Spleen (tissue), 11 donors: ENCODE data around the gene SAMD8. TPM values are rescaled to one million over a fixed set of nuclear protein-coding genes. Genes with fewer than 3 reads are reported as not detected.
"Not testable (repeated sequence)": the region's sequence is repeated elsewhere in the genome, so short reads cannot be mapped to it uniquely, and the experiment has no call there.

ENCODE experiments used
- DNase-seq: peaks from one replicate; pipeline ENCODE4 v3.0.0-alpha.2; 2020
- H3K27ac ChIP-seq, 8 donors: fragments of 200-600 bp; sonication (generic) in 7 of 8; 1 replicate in 4 of 8; 2 replicates in 4 of 8; pipeline versions ENCODE4 v1.5.0 to v1.8.0; 2016 to 2021; ENCODE audit warnings: inconsistent platforms in 4 of 8, mild to moderate bottlenecking in 4 of 8, moderate library complexity in 1 of 8
- H3K27me3 ChIP-seq, 7 donors: fragments of 200-600 bp; sonication (generic) in 6 of 7; replicated peaks in 1 of 7; 1 replicate in 4 of 7; 2 replicates in 3 of 7; pipeline versions ENCODE4 v1.5.0 to v1.8.0; 2016 to 2021; ENCODE audit warnings: inconsistent platforms in 3 of 7, mild to moderate bottlenecking in 1 of 7
- H3K36me3 ChIP-seq, 6 donors: fragments of 200-600 bp; sonication (generic) in 5 of 6; 1 replicate in 4 of 6; 2 replicates in 2 of 6; pipeline versions ENCODE4 v1.5.0 to v1.8.0; 2016 to 2021; ENCODE audit warnings: inconsistent platforms in 2 of 6
- H3K4me1 ChIP-seq, 6 donors: fragments of 200-600 bp; sonication (generic) in 5 of 6; 1 replicate in 3 of 6; 2 replicates in 3 of 6; pipeline versions ENCODE4 v1.5.0 to v1.8.0; 2016 to 2021; ENCODE audit warnings: inconsistent platforms in 3 of 6
- H3K4me3 ChIP-seq, 8 donors: fragments of 200-600 bp; sonication (generic) in 7 of 8; 1 replicate in 4 of 8; 2 replicates in 4 of 8; pipeline versions ENCODE4 v1.5.0 to v1.8.0; 2016 to 2021; ENCODE audit warnings: inconsistent platforms in 4 of 8, mild to moderate bottlenecking in 4 of 8, moderate library complexity in 2 of 8
- H3K9me3 ChIP-seq, 8 donors: fragments of 200-600 bp; sonication (generic) in 7 of 8; 1 replicate in 4 of 8; 2 replicates in 4 of 8; pipeline versions ENCODE4 v1.5.0 to v1.8.0; 2016 to 2021; ENCODE audit warnings: inconsistent platforms in 4 of 8
- POLR2A ChIP-seq, 3 donors: fragments of 450-650 bp; IDR thresholded peaks; one replicate each; pipeline ENCODE4 v1.5.1; 2017; ENCODE audit warnings: antibody characterized with exemption in 3 of 3, mild to moderate bottlenecking in 1 of 3
- POLR2AphosphoS5 ChIP-seq, 3 donors: sonication (generic); formaldehyde crosslinking; IDR thresholded peaks; one replicate each; pipeline ENCODE4 v1.5.1; 2017; ENCODE audit warnings: antibody characterized with exemption in 3 of 3
- WGBS, 5 donors: extraction: QIAGEN DNeasy Blood & Tissue Kit in 3 of 5; methylation state at CpG; one replicate each; pipeline versions ENCODE4 v1.1.5 to v1.1.7; 2013 to 2018; 5-methylcytosine and 5-hydroxymethylcytosine counted together
- intact Hi-C: fragments of 100-400 bp; cut with DNase I; formaldehyde crosslinking; loops from one replicate; pipeline ENCODE4 v1.15.0; 2023; ENCODE audit warnings: low total_unique reads
- polyA plus RNA-seq, 3 donors: library from polyadenylated mRNA; stranded (reverse); fragments of 200-250 nt; gene quantifications; one replicate each; pipeline ENCODE4 v1.2.1, GENCODE V29; 2013
- total RNA-seq, 7 donors: library from RNA; depleted of rRNA in 3 of 7; stranded (reverse); fragments of >200 nt in 3 of 7; fragmentation: NEBNext Ultra II Directional in 4 of 7; extraction: Animal tissue kit (Norgen Biotek cat#: 25700) in 4 of 7; gene quantifications; one replicate each; pipeline versions ENCODE4 v1.1.0 to v1.2.1, GENCODE V29; 2016 to 2021
- TF ChIP-seq, protein P1 (sequence below), 11 experiments: fragments of 200-600 bp in 7 of 11; fragments of 450-650 bp in 4 of 11; sonication (generic) in 4 of 11; IDR thresholded peaks in 8 of 11; conservative IDR thresholded peaks in 3 of 11; 1 replicate in 7 of 11; 2 replicates in 4 of 11; pipeline versions ENCODE4 v1.4.0 to v1.8.0; 2016 to 2021; ENCODE audit warnings: antibody characterized with exemption in 11 of 11, inconsistent platforms in 4 of 11, mild to moderate bottlenecking in 1 of 11
- donor health status: healthy with polysubstance abuse.
- donor health status: DM: no; HTN: no; CAD: no; lungs with moderate emphysema.
- donor health status: DM: no; HTN: no; CAD: no.
- donor health status: Bipolar disorder and iron deficiency.
- donor health status: healthy.
- donor health status: DM: no; HTN: no; CAD: no.
- donor health status: DM: yes; HTN: yes; CAD: no.

SAMD8 gene
- total and polyA plus RNA-seq, 10 donors = 4.1 to 35.1 (median 25.2) TPM

DNA sequence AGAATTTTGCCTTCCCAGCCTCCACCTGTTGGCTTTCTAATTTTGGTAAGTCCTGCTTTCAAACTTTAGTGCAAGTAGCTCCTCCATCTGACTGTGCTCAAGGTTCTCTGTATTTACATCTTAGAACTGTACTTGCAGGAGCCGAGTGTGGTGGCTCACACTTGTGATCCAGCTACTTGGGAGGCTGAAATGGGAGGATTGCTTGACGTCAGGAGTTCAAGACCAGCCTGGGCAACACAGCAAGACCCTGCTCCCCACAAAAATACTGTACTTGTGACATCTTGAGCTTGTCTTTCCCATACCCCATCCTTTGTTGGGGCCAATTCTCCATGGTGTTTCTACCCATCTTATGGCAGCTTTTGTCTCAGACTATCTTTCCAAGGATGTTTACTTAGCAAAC, 94.5 kb downstream of the SAMD8 start:
- TF ChIP-seq POLR2A (IDR thresholded peaks at IDR 0.05) = no peak
- TF ChIP-seq, protein P1, sequence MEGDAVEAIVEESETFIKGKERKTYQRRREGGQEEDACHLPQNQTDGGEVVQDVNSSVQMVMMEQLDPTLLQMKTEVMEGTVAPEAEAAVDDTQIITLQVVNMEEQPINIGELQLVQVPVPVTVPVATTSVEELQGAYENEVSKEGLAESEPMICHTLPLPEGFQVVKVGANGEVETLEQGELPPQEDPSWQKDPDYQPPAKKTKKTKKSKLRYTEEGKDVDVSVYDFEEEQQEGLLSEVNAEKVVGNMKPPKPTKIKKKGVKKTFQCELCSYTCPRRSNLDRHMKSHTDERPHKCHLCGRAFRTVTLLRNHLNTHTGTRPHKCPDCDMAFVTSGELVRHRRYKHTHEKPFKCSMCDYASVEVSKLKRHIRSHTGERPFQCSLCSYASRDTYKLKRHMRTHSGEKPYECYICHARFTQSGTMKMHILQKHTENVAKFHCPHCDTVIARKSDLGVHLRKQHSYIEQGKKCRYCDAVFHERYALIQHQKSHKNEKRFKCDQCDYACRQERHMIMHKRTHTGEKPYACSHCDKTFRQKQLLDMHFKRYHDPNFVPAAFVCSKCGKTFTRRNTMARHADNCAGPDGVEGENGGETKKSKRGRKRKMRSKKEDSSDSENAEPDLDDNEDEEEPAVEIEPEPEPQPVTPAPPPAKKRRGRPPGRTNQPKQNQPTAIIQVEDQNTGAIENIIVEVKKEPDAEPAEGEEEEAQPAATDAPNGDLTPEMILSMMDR (IDR thresholded peaks at IDR 0.05 in 8 of 11, conservative IDR thresholded peaks at IDR 0.05 in 3 of 11) = no peak
- TF ChIP-seq POLR2AphosphoS5 (IDR thresholded peaks at IDR 0.05) = no peak
- Histone ChIP-seq H3K36me3 (no peaks in the 10 kb centered on the region), H3K9me3 (no peaks in the 10 kb centered on the region), H3K27ac (no peak overlapping the region), H3K4me3 (no peak overlapping the region), H3K4me1 (peaks cover 3 to 10% (median 7%) of the 10 kb centered on the region in 6 donors), H3K27me3 (no peaks in the 10 kb centered on the region)
- no peak for DNase-seq
- 77 to 100% (median 94%) methylated on average over 2 of the region's 2 CpGs for WGBS, 5 donors
- intact Hi-C loops = no loop called here

- H3K4me3 ChIP-seq, H3K9me3 ChIP-seq, H3K27ac ChIP-seq, H3K36me3 ChIP-seq, H3K27me3 ChIP-seq, DNase-seq, intact Hi-C loops: not testable (repeated sequence)
- H3K4me1 ChIP-seq = peaks cover 7 to 16% (median 11%) of the 10 kb centered on the region in 6 donors
- WGBS, 5 donors = 90 to 93% (median 93%) methylated on average over 14 of the region's 14 CpGs
Measured at GRCh38 chr10:75206638-75207037, 95.2 kb downstream of the SAMD8 start.

- no peaks in the 10 kb centered on the region for H3K9me3 ChIP-seq
- no peak for DNase-seq
- no peak overlapping the region for H3K4me3 ChIP-seq
- H3K27ac ChIP-seq = no peak overlapping the region
- 65 to 90% (median 80%) methylated on average over 13 of the region's 13 CpGs for WGBS, 5 donors
- H3K4me1 ChIP-seq = peaks cover 13 to 22% (median 18%) of the 10 kb centered on the region in 6 donors
- intact Hi-C loops = no loop called here
- H3K36me3 ChIP-seq = peaks cover 0 to 3% (median under 1%) of the 10 kb centered on the region in 6 donors
- TF ChIP-seq POLR2A (IDR thresholded peaks at IDR 0.05) (no peak), POLR2AphosphoS5 (IDR thresholded peaks at IDR 0.05) (no peak)
- TF ChIP-seq, protein P1 (IDR thresholded peaks at IDR 0.05 in 8 of 11, conservative IDR thresholded peaks at IDR 0.05 in 3 of 11) = no peak
- H3K27me3 ChIP-seq = no peaks in the 10 kb centered on the region
Measured at GRCh38 chr10:75207079-75207856, 95.8 kb downstream of the SAMD8 start.

DNA sequence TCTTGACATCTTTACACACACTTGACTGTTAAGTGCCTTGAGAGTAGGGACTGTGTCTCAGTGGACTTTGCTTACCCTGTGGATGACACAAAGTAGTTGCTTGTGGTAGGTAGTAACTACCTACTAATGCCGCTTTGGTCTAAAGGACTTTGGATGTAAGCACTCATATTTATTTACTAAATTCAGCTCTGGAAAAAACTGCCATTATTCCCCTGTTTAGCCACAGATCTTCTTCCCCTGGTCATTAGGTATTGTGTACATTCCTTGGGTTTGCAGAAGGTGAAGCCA, 96.3 kb downstream of the SAMD8 start:
- no peak overlapping the region for H3K27ac ChIP-seq
- no peaks in the 10 kb centered on the region for H3K27me3 ChIP-seq
- H3K4me1 ChIP-seq = peaks cover 19 to 28% (median 23%) of the 10 kb centered on the region in 6 donors
- no peak for DNase-seq
- no peaks in the 10 kb centered on the region for H3K9me3 ChIP-seq
- TF ChIP-seq POLR2AphosphoS5 (IDR thresholded peaks at IDR 0.05) = no peak
- TF ChIP-seq, protein P1 (IDR thresholded peaks at IDR 0.05 in 8 of 11, conservative IDR thresholded peaks at IDR 0.05 in 3 of 11) = no peak
- no peak for TF ChIP-seq POLR2A (IDR thresholded peaks at IDR 0.05)
- intact Hi-C loops = no loop called here
- WGBS, 5 donors = 100% methylated on average over 1 of the region's 1 CpG
- H3K36me3 ChIP-seq = peaks cover 0 to 8% (median 4%) of the 10 kb centered on the region in 6 donors
- no peak overlapping the region for H3K4me3 ChIP-seq
